ENCODE measurements around the gene THEMIS. TPM values are rescaled to one million over a fixed set of nuclear protein-coding genes. Genes with fewer than 3 reads are reported as not detected.

Gene THEMIS
- total RNA-seq, 2 donors from 2014 or later = not detected

DNA sequence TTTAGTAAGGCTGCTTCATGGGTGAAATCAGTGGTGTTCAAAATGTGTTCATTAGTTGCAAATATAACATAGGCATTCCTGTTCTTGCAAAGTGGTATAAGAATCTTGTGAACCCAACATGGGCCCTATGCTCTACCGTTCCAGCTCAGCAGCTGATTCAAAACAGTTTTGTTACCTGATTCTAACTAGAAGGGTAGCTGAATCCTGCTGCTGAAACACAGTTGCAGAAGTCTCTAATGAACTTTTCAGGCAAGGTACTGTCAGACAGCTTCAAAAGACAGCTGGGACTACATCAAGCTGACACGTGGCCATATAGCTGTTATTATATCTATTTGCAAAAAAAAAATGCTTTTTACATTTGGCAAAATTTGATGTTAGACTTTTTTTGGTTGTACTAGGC lies 22.7 kb downstream of the THEMIS start:
- no peak overlapping the region for H3K27ac ChIP-seq (ENCODE audit: low read depth, low read length)
- no peaks in the 10 kb centered on the region for H3K9me3 Mint-ChIP-seq
- WGBS, 2 experiments (ENCODE audit: insufficient coverage in 1 of 2, insufficient read length in 1 of 2) = 95 to 100% methylated on average over 1 to 2 of the region's 2 CpGs

DNA sequence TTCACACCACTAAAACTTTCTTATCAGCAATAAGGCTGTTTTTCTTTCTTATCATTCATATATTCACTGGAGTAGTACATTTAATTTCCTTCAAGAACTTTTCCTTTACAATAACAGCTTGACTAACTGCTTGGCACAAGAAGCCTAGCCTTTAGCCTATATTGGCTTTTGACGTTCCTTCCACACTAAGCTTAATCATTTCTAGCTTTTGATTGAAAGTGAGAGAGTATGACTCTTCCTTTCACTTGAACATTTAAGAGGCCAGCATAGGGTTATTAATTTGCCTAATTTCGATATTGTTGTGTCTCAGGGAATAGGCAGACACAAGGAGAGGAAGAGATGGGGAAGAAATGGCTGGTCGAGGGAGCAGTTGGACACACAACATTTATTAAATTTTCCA lies 23.6 kb downstream of the THEMIS start:
- Mint-ChIP-seq H3K9me3 (no peaks in the 10 kb centered on the region), H3K27me3 (ENCODE audit: insufficient read depth) (no peaks in the 10 kb centered on the region), H3K4me3 (no peak overlapping the region), H3K27ac (no peak overlapping the region), H3K36me3 (ENCODE audit: low read depth) (no peaks in the 10 kb centered on the region), H3K4me1 (peaks cover 2% of the 10 kb centered on the region)
- DNase-seq = no peak
- TF ChIP-seq, protein P1, sequence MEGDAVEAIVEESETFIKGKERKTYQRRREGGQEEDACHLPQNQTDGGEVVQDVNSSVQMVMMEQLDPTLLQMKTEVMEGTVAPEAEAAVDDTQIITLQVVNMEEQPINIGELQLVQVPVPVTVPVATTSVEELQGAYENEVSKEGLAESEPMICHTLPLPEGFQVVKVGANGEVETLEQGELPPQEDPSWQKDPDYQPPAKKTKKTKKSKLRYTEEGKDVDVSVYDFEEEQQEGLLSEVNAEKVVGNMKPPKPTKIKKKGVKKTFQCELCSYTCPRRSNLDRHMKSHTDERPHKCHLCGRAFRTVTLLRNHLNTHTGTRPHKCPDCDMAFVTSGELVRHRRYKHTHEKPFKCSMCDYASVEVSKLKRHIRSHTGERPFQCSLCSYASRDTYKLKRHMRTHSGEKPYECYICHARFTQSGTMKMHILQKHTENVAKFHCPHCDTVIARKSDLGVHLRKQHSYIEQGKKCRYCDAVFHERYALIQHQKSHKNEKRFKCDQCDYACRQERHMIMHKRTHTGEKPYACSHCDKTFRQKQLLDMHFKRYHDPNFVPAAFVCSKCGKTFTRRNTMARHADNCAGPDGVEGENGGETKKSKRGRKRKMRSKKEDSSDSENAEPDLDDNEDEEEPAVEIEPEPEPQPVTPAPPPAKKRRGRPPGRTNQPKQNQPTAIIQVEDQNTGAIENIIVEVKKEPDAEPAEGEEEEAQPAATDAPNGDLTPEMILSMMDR (conservative IDR thresholded peaks at IDR 0.05) = no peak
- Histone ChIP-seq H3K4me3 (ENCODE audit: low read length) (no peak overlapping the region), H3K9ac (ENCODE audit: extremely low read depth, low read length, poor library complexity, severe bottlenecking) (no peak overlapping the region), H3K27me3 (ENCODE audit: control insufficient read depth, insufficient read depth, low read length, poor library complexity, severe bottlenecking) (no peaks in the 10 kb centered on the region), H3K9me3 (ENCODE audit: control insufficient read depth, low read length) (no peaks in the 10 kb centered on the region), H3K27ac (ENCODE audit: low read depth, low read length) (no peak overlapping the region), H3K4me1 (ENCODE audit: control insufficient read depth, insufficient read depth, low read length) (no peaks in the 10 kb centered on the region), H3K36me3 (ENCODE audit: control insufficient read depth, insufficient read depth, low read length) (no peaks in the 10 kb centered on the region)
- WGBS, 2 experiments (ENCODE audit: insufficient coverage in 1 of 2, insufficient read length in 1 of 2) = 83 to 90% methylated on average over 1 to 3 of the region's 3 CpGs

More for the DNA sequence above, 22.7 kb downstream of the THEMIS start:
- no peak overlapping the region for H3K4me3 ChIP-seq (ENCODE audit: low read length)
- H3K9me3 ChIP-seq (ENCODE audit: control insufficient read depth, low read length) = no peaks in the 10 kb centered on the region
- no peaks in the 10 kb centered on the region for H3K4me1 ChIP-seq (ENCODE audit: control insufficient read depth, insufficient read depth, low read length)
- Mint-ChIP-seq H3K4me3 (no peak overlapping the region), H3K36me3 (ENCODE audit: low read depth) (no peaks in the 10 kb centered on the region), H3K27me3 (ENCODE audit: insufficient read depth) (no peaks in the 10 kb centered on the region), H3K27ac (no peak overlapping the region), H3K4me1 (peaks cover 2% of the 10 kb centered on the region)
- H3K9ac ChIP-seq (ENCODE audit: extremely low read depth, low read length, poor library complexity, severe bottlenecking) = no peak overlapping the region
- H3K36me3 ChIP-seq (ENCODE audit: control insufficient read depth, insufficient read depth, low read length) = no peaks in the 10 kb centered on the region
- TF ChIP-seq, protein P1 (conservative IDR thresholded peaks at IDR 0.05) = no peak
- DNase-seq = no peak
- H3K27me3 ChIP-seq (ENCODE audit: control insufficient read depth, insufficient read depth, low read length, poor library complexity, severe bottlenecking) = no peaks in the 10 kb centered on the region

DNA sequence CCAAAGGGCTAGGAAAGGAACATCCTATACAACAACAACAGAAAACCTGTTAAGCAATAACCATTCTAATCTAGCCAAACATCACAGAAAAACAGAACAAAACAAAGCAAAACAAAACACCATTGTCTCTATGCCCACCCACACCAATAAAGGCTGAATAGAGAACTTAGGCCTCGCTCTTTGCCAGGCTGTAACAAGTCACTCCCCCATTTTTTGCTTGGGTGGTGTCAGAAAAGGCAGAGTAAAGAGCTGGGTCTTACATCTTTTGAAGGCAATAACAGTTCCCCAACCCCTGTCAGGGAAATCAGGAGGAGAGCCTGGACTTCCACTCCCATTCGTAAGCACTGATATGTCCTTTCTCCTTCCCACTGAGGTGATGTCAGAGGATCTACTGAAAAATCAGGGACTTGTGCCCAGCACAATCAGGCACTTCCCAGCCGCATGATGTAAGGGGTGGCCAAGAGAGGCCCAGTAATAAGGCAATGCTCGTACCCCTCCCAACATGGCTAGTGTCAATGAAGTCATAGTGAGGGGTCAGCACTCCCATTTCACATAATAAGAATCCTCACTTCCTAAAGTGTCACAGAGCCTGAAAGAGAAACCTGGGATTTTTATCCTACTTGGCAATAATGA lies 31.0 kb downstream of the THEMIS start:
- H3K27ac Mint-ChIP-seq = no peak overlapping the region
- Histone ChIP-seq H3K36me3 (ENCODE audit: control insufficient read depth, insufficient read depth, low read length) (no peaks in the 10 kb centered on the region), H3K9ac (ENCODE audit: extremely low read depth, low read length, poor library complexity, severe bottlenecking) (no peak overlapping the region), H3K27me3 (ENCODE audit: control insufficient read depth, insufficient read depth, low read length, poor library complexity, severe bottlenecking) (no peaks in the 10 kb centered on the region), H3K27ac (ENCODE audit: low read depth, low read length) (no peak overlapping the region), H3K4me3 (ENCODE audit: low read length) (no peak overlapping the region), H3K9me3 (ENCODE audit: control insufficient read depth, low read length) (no peaks in the 10 kb centered on the region), H3K4me1 (ENCODE audit: control insufficient read depth, insufficient read depth, low read length) (no peaks in the 10 kb centered on the region)
- H3K4me1 Mint-ChIP-seq = peaks cover 2% of the 10 kb centered on the region
- WGBS, 2 experiments (ENCODE audit: insufficient coverage in 1 of 2, insufficient read length in 1 of 2) = 80 to 92% methylated on average over 2 to 4 of the region's 4 CpGs
- no peaks in the 10 kb centered on the region for H3K9me3 Mint-ChIP-seq
- H3K36me3 Mint-ChIP-seq (ENCODE audit: low read depth) = no peaks in the 10 kb centered on the region
- TF ChIP-seq, protein P1 (conservative IDR thresholded peaks at IDR 0.05) = no peak
- no peaks in the 10 kb centered on the region for H3K27me3 Mint-ChIP-seq (ENCODE audit: insufficient read depth)
- peak; percentile 39 for DNase-seq
- no peak overlapping the region for H3K4me3 Mint-ChIP-seq
